Mononuclear cell (primary cell): ENCODE data around the gene GRB7. TPM values are rescaled to one million over a fixed set of nuclear protein-coding genes. Genes with fewer than 3 reads are reported as not detected.
"Not testable (repeated sequence)": the region's sequence is repeated elsewhere in the genome, so short reads cannot be mapped to it uniquely, and the experiment has no call there.

Experiments
- H3K27me3 ChIP-seq: 2 replicates; pipeline ENCODE4 v1.6.0; 2011; ENCODE audit warnings: low read length, control low read depth; ENCODE audit not compliant: insufficient read depth
- H3K4me1 ChIP-seq: 2 replicates; pipeline ENCODE4 v1.5.1; 2011; ENCODE audit warnings: mild to moderate bottlenecking, low read length, control low read depth; ENCODE audit not compliant: insufficient read depth
- H3K4me3 ChIP-seq: 2 replicates; pipeline ENCODE4 v1.5.1; 2011; ENCODE audit warnings: mild to moderate bottlenecking, low read length, moderate library complexity
- H3K9me3 ChIP-seq: 2 replicates; pipeline ENCODE4 v1.5.1; 2011; ENCODE audit warnings: low read depth, mild to moderate bottlenecking, control low read depth, low read length
- total RNA-seq: library from RNA; depleted of rRNA; stranded (reverse); fragments of >200 nt; gene quantifications from one replicate; pipeline ENCODE4 v1.2.3, GENCODE V29; 2012

GRB7 gene
- total RNA-seq, 1 donor, result not detected

DNA sequence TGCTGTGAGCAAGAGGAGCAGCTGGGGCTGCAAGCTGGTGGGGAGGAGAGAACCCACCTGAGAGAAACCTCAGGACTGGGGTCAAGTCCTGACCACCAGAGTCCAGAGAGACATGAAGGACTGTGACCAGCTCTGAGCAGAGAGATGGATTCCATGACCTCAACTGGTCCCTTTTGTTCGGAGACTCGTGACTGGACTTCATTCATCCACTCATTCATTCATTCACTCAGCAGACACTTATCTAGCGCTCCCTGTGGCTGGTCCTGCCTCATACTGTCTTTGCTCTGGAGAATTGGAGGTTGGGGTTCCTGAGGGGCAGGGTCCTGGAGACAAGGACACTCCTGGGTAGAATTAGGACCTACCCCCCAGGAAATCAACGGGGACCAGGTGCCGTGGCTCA, 33.8 kb upstream of the GRB7 start:
- Histone ChIP-seq H3K27me3 (peaks cover 27% of the 10 kb centered on the region), H3K4me1 (peaks cover 26% of the 10 kb centered on the region), H3K9me3 (no peaks in the 10 kb centered on the region), H3K4me3 (no peak overlapping the region)

- peaks cover 23% of the 10 kb centered on the region for H3K4me1 ChIP-seq
- H3K9me3 ChIP-seq, result no peaks in the 10 kb centered on the region
- peaks cover 17% of the 10 kb centered on the region for H3K27me3 ChIP-seq
- H3K4me3 ChIP-seq, result no peak overlapping the region
Measured at GRCh38 chr17:39704821-39705551, 32.8 kb upstream of the GRB7 start.

- Histone ChIP-seq H3K4me1 (peaks cover 23% of the 10 kb centered on the region), H3K27me3 (peaks cover 10% of the 10 kb centered on the region), H3K4me3 (no peak overlapping the region), H3K9me3 (no peaks in the 10 kb centered on the region)
Measured at GRCh38 chr17:39705786-39706348, 31.9 kb upstream of the GRB7 start.

GRCh38 chr17:39706383-39706782, 31.4 kb upstream of the GRB7 start:
- peaks cover 23% of the 10 kb centered on the region for H3K4me1 ChIP-seq
- H3K27me3 ChIP-seq, result peaks cover 5% of the 10 kb centered on the region
- H3K4me3 ChIP-seq, result no peak overlapping the region
- H3K9me3 ChIP-seq, result no peaks in the 10 kb centered on the region

DNA sequence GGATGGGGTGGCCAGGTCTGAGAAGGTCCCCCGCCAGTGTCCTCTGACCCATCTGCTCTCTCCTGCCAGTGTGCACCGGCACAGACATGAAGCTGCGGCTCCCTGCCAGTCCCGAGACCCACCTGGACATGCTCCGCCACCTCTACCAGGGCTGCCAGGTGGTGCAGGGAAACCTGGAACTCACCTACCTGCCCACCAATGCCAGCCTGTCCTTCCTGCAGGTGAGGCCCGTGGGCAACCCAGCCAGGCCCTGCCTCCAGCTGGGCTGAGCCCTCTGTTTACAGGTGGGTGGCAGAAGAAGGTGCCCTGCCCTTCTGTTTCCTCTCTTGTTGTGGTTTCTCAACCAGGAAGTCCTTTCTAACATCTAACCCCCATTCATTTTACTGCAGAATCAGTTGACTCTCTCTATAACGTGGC, 30.8 kb upstream of the GRB7 start:
- Histone ChIP-seq H3K27me3 (no peaks in the 10 kb centered on the region), H3K4me3 (no peak overlapping the region), H3K4me1 (peaks cover 23% of the 10 kb centered on the region), H3K9me3 (no peaks in the 10 kb centered on the region)

DNA sequence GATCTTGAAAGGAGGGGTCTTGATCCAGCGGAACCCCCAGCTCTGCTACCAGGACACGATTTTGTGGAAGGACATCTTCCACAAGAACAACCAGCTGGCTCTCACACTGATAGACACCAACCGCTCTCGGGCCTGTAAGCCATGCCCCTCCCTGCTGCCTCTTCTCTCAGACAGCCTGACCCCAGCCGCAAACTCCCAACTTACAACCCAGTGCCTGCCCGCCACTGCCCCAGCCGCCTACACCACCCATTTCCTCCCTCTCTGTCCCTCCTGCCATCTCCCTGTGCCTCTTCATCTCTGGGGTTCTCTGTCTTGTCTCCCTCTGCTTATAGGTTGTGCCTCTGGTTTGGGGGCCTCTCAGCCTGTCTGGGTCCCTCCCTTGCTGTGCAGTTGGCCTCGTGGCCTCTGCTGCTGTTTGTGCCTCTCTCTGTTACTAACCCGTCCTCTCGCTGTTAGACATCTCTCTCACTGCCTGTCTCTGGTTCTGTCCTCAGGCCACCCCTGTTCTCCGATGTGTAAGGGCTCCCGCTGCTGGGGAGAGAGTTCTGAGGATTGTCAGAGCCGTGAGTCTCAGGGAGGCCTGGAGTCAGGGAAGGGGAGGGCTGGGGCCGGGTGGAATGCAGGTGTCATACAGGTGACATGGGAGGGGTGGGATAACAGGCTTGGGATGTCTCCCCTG, 28.3 kb upstream of the GRB7 start:
- Histone ChIP-seq H3K4me1 (peaks cover 23% of the 10 kb centered on the region), H3K27me3 (no peaks in the 10 kb centered on the region), H3K9me3 (no peaks in the 10 kb centered on the region), H3K4me3 (no peak overlapping the region)

- Histone ChIP-seq H3K9me3 (no peaks in the 10 kb centered on the region), H3K4me1 (peaks cover 23% of the 10 kb centered on the region), H3K4me3 (no peak overlapping the region), H3K27me3 (no peaks in the 10 kb centered on the region)
Measured at GRCh38 chr17:39709998-39710964, 27.5 kb upstream of the GRB7 start.

- H3K4me1 ChIP-seq, result peaks cover 23% of the 10 kb centered on the region
- not testable (repeated sequence) for H3K4me3 ChIP-seq, H3K27me3 ChIP-seq, H3K9me3 ChIP-seq
Measured at GRCh38 chr17:39711071-39711470, 26.7 kb upstream of the GRB7 start.

DNA sequence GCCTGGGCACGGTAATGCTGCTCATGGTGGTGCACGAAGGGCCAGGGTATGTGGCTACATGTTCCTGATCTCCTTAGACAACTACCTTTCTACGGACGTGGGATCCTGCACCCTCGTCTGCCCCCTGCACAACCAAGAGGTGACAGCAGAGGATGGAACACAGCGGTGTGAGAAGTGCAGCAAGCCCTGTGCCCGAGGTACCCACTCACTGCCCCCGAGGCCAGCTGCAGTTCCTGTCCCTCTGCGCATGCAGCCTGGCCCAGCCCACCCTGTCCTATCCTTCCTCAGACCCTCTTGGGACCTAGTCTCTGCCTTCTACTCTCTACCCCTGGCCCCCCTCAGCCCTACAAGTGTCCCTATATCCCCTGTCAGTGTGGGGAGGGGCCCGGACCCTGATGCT, 25.9 kb upstream of the GRB7 start:
- H3K4me3 ChIP-seq, result no peak overlapping the region

GRCh38 chr17:39714234-39714633, 23.5 kb upstream of the GRB7 start:
- Histone ChIP-seq H3K4me1 (no peaks in the 10 kb centered on the region), H3K4me3 (no peak overlapping the region), H3K9me3 (no peaks in the 10 kb centered on the region), H3K27me3 (no peaks in the 10 kb centered on the region)

More for the DNA sequence above, 25.9 kb upstream of the GRB7 start:
- Histone ChIP-seq H3K4me1 (peaks cover 16% of the 10 kb centered on the region), H3K27me3 (no peaks in the 10 kb centered on the region), H3K9me3 (no peaks in the 10 kb centered on the region)

- Histone ChIP-seq H3K9me3 (no peaks in the 10 kb centered on the region), H3K4me3 (no peak overlapping the region), H3K4me1 (no peaks in the 10 kb centered on the region), H3K27me3 (no peaks in the 10 kb centered on the region)
Measured at GRCh38 chr17:39715375-39716072, 22.2 kb upstream of the GRB7 start.

DNA sequence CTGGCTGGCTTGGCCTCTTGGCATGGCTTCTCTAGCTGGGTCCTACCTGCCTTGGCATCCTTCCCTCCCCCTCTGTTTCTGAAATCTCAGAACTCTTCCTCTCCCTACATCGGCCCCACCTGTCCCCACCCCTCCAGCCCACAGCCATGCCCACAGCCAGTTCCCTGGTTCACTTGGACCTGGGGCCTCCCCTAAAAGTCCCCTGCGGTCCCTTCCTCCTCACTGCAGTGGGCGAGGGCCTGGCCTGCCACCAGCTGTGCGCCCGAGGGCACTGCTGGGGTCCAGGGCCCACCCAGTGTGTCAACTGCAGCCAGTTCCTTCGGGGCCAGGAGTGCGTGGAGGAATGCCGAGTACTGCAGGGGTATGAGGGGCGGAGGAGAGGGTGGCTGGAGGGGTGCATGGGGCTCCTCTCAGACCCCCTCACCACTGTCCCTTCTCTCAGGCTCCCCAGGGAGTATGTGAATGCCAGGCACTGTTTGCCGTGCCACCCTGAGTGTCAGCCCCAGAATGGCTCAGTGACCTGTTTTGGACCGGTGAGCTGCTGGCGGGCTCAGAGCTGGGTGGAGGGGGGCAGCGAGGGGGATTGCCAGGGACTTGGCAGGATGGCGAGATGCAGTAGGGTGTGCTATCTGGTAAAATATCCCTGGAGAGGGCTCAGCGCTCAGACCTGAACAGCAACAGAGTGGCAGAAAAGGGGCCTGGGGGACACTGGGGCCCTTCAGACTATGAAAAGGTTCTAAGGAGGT, 21.5 kb upstream of the GRB7 start:
- H3K27me3 ChIP-seq, result no peaks in the 10 kb centered on the region
- no peaks in the 10 kb centered on the region for H3K9me3 ChIP-seq
- H3K4me3 ChIP-seq, result no peak overlapping the region
- no peaks in the 10 kb centered on the region for H3K4me1 ChIP-seq

DNA sequence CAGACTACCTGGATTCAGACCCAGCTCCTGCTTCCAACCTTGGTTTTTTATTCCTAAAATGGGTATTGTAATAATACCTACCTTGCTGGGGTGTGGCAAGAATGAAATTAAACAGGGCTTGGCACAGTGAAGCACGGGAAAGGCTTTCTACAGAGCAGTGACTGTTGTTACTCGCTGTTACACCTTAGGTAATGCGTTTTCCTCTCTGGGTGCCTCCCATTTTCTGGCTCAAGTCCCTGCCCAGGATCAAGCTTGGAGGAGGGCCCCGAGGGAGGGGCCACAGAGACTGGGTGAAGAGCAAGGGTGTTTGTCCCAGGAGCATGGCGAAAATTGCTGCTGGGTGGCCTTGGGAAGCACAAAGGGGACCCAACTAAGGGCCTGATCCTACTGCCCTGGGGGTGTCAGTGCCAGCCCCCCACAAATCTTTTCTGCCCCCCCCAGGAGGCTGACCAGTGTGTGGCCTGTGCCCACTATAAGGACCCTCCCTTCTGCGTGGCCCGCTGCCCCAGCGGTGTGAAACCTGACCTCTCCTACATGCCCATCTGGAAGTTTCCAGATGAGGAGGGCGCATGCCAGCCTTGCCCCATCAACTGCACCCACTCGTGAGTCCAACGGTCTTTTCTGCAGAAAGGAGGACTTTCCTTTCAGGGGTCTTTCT, 20.7 kb upstream of the GRB7 start:
- Histone ChIP-seq H3K4me3 (no peak overlapping the region), H3K9me3 (no peaks in the 10 kb centered on the region)

More for the DNA sequence above, 20.7 kb upstream of the GRB7 start:
- H3K27me3 ChIP-seq, result no peaks in the 10 kb centered on the region
- H3K4me1 ChIP-seq, result no peaks in the 10 kb centered on the region
